Ascending aorta (tissue), 2 donors: ENCODE results near the gene PFKFB3. TPM values are rescaled to one million over a fixed set of nuclear protein-coding genes. Genes with fewer than 3 reads are reported as not detected.
A peak's percentile ranks its signal among the peaks of the same experiment; 100 is the strongest.

Source experiments
- DNase-seq, 2 donors: peaks; one replicate each; pipeline ENCODE4 v3.0.0-alpha.2; 2019; ENCODE audit warnings: low spot score in 2 of 2
- H3K27ac ChIP-seq, 2 donors: fragments of 200-600 bp; sonication (generic); one replicate each; pipeline ENCODE4 v1.5.1; 2016 to 2017; ENCODE audit warnings: mild to moderate bottlenecking in 1 of 2
- H3K27me3 ChIP-seq: fragments of 200-600 bp; sonication (generic); one replicate; pipeline ENCODE4 v1.5.1; 2017
- H3K36me3 ChIP-seq, 2 donors: fragments of 200-600 bp; sonication (generic); one replicate each; pipeline ENCODE4 v1.5.1; 2016
- H3K4me1 ChIP-seq, 2 donors: fragments of 200-600 bp; sonication (generic); one replicate each; pipeline ENCODE4 v1.5.1; 2016 to 2017; ENCODE audit warnings: mild to moderate bottlenecking in 1 of 2
- H3K4me3 ChIP-seq, 2 donors: fragments of 200-600 bp; sonication (generic); one replicate each; pipeline ENCODE4 v1.5.1; 2016 to 2017; ENCODE audit warnings: mild to moderate bottlenecking in 1 of 2
- H3K9me3 ChIP-seq, 2 donors: fragments of 200-600 bp; sonication (generic); one replicate each; pipeline ENCODE4 v1.5.1; 2016
- intact Hi-C: fragments of 100-400 bp; cut with DNase I; formaldehyde crosslinking; loops from one replicate; pipeline ENCODE4 v1.15.1; 2023
- total RNA-seq: library from RNA; depleted of rRNA; stranded (reverse); fragments of >200 nt; gene quantifications from one replicate; pipeline ENCODE4 v1.1.0, GENCODE V29; 2016
- TF ChIP-seq, protein P1 (sequence below), 3 experiments: fragments of 200-600 bp in 2 of 3; fragments of 450-650 bp in 1 of 3; sonication (generic) in 2 of 3; IDR thresholded peaks; one replicate each; pipeline ENCODE4 v1.5.1; 2016 to 2019; ENCODE audit warnings: antibody characterized with exemption in 3 of 3, mild to moderate bottlenecking in 1 of 3, moderate library complexity in 1 of 3

The PFKFB3 gene
- total RNA-seq, 1 donor from 2014 or later, result 68.0 TPM

DNA sequence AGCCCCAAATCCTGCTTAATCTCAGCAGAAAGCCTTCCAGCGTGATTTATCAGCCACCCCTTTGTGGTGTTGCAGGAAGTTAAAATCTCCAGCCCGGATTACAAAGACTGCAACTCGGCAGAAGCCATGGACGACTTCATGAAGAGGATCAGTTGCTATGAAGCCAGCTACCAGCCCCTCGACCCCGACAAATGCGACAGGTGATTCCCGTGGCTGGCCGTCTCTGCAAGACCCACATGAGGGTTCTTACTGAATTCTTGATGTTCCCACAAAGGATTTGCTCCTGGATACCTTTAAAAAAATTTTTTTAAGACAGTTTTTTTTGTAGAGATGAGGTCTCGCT, 16.7 kb downstream of the PFKFB3 start:
- Histone ChIP-seq H3K27me3 (no peaks in the 10 kb centered on the region), H3K4me1 (peaks cover 10 to 22% of the 10 kb centered on the region in 2 donors), H3K9me3 (no peaks in the 10 kb centered on the region), H3K27ac (peak overlapping the region; percentile 87 to 93), H3K4me3 (no peak overlapping the region), H3K36me3 (peaks cover 98 to 99% of the 10 kb centered on the region in 2 donors)
- DNase-seq, result no peak
- intact Hi-C loops, result no loop called here
- TF ChIP-seq, protein P1, sequence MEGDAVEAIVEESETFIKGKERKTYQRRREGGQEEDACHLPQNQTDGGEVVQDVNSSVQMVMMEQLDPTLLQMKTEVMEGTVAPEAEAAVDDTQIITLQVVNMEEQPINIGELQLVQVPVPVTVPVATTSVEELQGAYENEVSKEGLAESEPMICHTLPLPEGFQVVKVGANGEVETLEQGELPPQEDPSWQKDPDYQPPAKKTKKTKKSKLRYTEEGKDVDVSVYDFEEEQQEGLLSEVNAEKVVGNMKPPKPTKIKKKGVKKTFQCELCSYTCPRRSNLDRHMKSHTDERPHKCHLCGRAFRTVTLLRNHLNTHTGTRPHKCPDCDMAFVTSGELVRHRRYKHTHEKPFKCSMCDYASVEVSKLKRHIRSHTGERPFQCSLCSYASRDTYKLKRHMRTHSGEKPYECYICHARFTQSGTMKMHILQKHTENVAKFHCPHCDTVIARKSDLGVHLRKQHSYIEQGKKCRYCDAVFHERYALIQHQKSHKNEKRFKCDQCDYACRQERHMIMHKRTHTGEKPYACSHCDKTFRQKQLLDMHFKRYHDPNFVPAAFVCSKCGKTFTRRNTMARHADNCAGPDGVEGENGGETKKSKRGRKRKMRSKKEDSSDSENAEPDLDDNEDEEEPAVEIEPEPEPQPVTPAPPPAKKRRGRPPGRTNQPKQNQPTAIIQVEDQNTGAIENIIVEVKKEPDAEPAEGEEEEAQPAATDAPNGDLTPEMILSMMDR (IDR thresholded peaks at IDR 0.05), result no peak

DNA sequence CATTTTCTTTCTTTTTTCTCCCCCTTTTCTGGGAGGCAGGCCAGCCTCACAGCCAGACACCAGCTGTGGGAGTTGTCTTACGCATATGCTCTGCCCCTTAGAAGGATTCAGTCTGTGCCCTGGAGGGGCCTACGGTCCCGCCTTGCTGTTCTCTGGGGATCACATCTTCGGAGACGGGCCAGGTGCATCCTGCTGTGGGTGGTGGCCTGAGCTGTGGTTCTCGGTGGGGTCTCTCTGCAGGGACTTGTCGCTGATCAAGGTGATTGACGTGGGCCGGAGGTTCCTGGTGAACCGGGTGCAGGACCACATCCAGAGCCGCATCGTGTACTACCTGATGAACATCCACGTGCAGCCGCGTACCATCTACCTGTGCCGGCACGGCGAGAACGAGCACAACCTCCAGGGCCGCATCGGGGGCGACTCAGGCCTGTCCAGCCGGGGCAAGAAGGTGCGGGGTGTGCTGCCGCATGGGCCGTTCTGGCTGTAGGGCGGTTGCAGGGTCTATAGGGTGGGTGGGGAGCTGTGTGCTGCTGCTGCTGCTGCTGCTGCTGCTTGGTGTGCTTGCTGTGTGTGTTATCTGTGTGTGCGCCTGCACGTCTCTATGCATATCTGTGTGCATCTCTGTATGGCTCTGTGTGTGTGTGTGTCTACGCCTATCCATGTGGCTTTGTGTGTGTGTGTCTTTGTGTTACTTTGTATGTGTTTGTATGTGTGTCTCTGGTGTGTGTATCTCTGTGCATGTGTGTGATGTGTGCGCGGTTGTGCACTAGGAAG, 17.9 kb downstream of the PFKFB3 start:
- H3K27ac ChIP-seq, result peak overlapping the region; percentile 87 to 93
- H3K27me3 ChIP-seq, result no peaks in the 10 kb centered on the region
- TF ChIP-seq, protein P1 (IDR thresholded peaks at IDR 0.05), result no peak
- peaks cover 10 to 22% of the 10 kb centered on the region in 2 donors for H3K4me1 ChIP-seq
- no peak for DNase-seq
- no peak overlapping the region for H3K4me3 ChIP-seq
- intact Hi-C loops, result loop anchor here (5.0 kb wide), 2 partner anchors 52 to 182 kb away; no protein-coding TSS in a partner anchor
- no peaks in the 10 kb centered on the region for H3K9me3 ChIP-seq
- H3K36me3 ChIP-seq, result peaks cover 98 to 99% of the 10 kb centered on the region in 2 donors

DNA sequence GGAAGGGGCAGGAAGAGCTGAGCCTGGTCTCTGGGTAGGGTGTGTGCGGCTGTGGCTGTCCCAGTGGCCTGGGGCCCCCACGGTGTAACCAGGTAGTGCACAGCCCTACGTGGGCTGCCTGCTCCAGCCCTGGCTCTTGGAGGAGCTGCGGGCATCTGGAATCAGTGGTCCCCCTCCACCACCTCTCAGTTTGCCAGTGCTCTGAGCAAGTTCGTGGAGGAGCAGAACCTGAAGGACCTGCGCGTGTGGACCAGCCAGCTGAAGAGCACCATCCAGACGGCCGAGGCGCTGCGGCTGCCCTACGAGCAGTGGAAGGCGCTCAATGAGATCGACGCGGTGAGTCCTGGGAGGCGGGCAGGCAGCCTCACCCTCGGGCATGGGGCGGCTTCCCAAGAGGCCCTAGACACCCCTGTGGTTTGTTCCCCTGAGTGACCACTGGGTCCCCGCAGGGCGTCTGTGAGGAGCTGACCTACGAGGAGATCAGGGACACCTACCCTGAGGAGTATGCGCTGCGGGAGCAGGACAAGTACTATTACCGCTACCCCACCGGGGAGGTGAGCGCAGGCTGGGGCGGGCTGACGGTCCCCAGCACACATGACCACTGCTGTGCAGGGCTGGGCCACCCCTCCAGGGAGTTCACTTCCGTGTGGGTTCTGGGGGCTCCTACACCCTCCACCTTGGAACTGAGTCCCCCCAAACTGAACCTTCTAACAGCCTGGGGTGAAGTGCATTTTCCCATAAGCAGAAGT, 18.6 kb downstream of the PFKFB3 start:
- TF ChIP-seq, protein P1 (IDR thresholded peaks at IDR 0.05), result no peak
- Histone ChIP-seq H3K27ac (peak overlapping the region; percentile 87 to 93), H3K9me3 (no peaks in the 10 kb centered on the region), H3K36me3 (peaks cover 98 to 99% of the 10 kb centered on the region in 2 donors), H3K4me1 (peaks cover 10 to 22% of the 10 kb centered on the region in 2 donors), H3K4me3 (peak overlapping the region in 1 of 2 donors; percentile 7), H3K27me3 (no peaks in the 10 kb centered on the region)
- no peak for DNase-seq
- intact Hi-C loops, result loop anchor here (5.0 kb wide), 2 partner anchors 51 to 181 kb away; no protein-coding TSS in a partner anchor

GRCh38 chr10:6221971-6222751, 19.4 kb downstream of the PFKFB3 start:
- H3K4me3 ChIP-seq, result peak overlapping the region in 1 of 2 donors; percentile 7

More at GRCh38 chr10:6221971-6222751, 19.4 kb downstream of the PFKFB3 start:
- peak in 1 of 2 donors; percentile 90 for DNase-seq
- H3K27ac ChIP-seq, result peak overlapping the region; percentile 87 to 93
- TF ChIP-seq, protein P1 (IDR thresholded peaks at IDR 0.05), result no peak
- peaks cover 10 to 22% of the 10 kb centered on the region in 2 donors for H3K4me1 ChIP-seq
- peaks cover 98 to 99% of the 10 kb centered on the region in 2 donors for H3K36me3 ChIP-seq
- H3K9me3 ChIP-seq, result no peaks in the 10 kb centered on the region
- no peaks in the 10 kb centered on the region for H3K27me3 ChIP-seq
- intact Hi-C loops, result loop anchor here (2.0 to 5.0 kb wide), 3 partner anchors 19 to 180 kb away; partner anchors contain the start of gene PFKFB3
